Transverse colon (tissue), 4 donors: ENCODE measurements around the gene CLEC4F. TPM values are rescaled to one million over a fixed set of nuclear protein-coding genes. Genes with fewer than 3 reads are reported as not detected.

ENCODE experiments used
- DNase-seq: peaks from one replicate; pipeline ENCODE4 v3.0.0-alpha.2; 2019
- H3K27ac ChIP-seq, 4 donors: fragments of 200-600 bp; sonication (generic); 2 replicates each; pipeline ENCODE4 v1.5.1; 2016 to 2018; ENCODE audit warnings: inconsistent platforms in 4 of 4
- H3K27me3 ChIP-seq: fragments of 200-600 bp; sonication (generic); 2 replicates; pipeline ENCODE4 v1.5.1; 2017; ENCODE audit warnings: inconsistent platforms
- H3K36me3 ChIP-seq, 4 donors: fragments of 200-600 bp; sonication (generic); 2 replicates each; pipeline ENCODE4 v1.5.1; 2017 to 2019; ENCODE audit warnings: inconsistent platforms in 4 of 4
- H3K4me1 ChIP-seq, 4 donors: fragments of 200-600 bp; sonication (generic); 2 replicates each; pipeline ENCODE4 v1.5.1; 2017 to 2020; ENCODE audit warnings: inconsistent platforms in 4 of 4
- H3K4me3 ChIP-seq, 4 donors: fragments of 200-600 bp; sonication (generic); 1 replicate in 1 of 4; 2 replicates in 3 of 4; pipeline versions ENCODE4 v1.5.1 to v1.6.1; 2017 to 2019; ENCODE audit warnings: inconsistent platforms in 4 of 4
- H3K9me3 ChIP-seq, 2 donors: fragments of 200-600 bp; sonication (generic); 2 replicates each; pipeline ENCODE4 v1.5.1; 2017 to 2019; ENCODE audit warnings: inconsistent platforms in 2 of 2
- CTCF ChIP-seq, 5 experiments: fragments of 200-600 bp in 3 of 5; fragments of 450-650 bp in 2 of 5; sonication (generic) in 3 of 5; IDR thresholded peaks; 1 replicate in 2 of 5; 2 replicates in 3 of 5; pipeline ENCODE4 v1.5.1; 2016 to 2017; ENCODE audit warnings: antibody characterized with exemption in 5 of 5, inconsistent platforms in 3 of 5, mild to moderate bottlenecking in 2 of 5, moderate library complexity in 1 of 5
- EP300 ChIP-seq: sonication (generic); formaldehyde crosslinking; IDR thresholded peaks from one replicate; pipeline ENCODE4 v1.6.1; 2017; ENCODE audit warnings: antibody characterized with exemption, low read depth
- POLR2A ChIP-seq: fragments of 450-650 bp; IDR thresholded peaks from one replicate; pipeline ENCODE4 v1.6.1; 2016; ENCODE audit warnings: antibody characterized with exemption, mild to moderate bottlenecking, moderate library complexity
- POLR2AphosphoS5 ChIP-seq, 3 donors: sonication (generic); formaldehyde crosslinking; IDR thresholded peaks; one replicate each; pipeline ENCODE4 v1.6.1; 2016; ENCODE audit warnings: antibody characterized with exemption in 3 of 3
- WGBS, 2 donors: methylation state at CpG; one replicate each; pipeline ENCODE4 v1.1.5; 2018; ENCODE audit warnings: low coverage in 1 of 2; 5-methylcytosine and 5-hydroxymethylcytosine counted together
- in situ Hi-C, 4 donors: fragments of 200-750 bp; cut with MboI; loops; one replicate each; pipeline versions ENCODE4 v1.15.0 to v1.15.1; 2017; ENCODE audit warnings: low sequenced_read_pairs in 3 of 4, low pct_ligation_motif_present in 1 of 4, low pct_unique_long_range_greater_than_20kb in 1 of 4
- intact Hi-C: fragments of 100-400 bp; cut with DNase I; formaldehyde crosslinking; loops from one replicate; pipeline ENCODE4 v1.15.1; 2023; ENCODE audit warnings: low total_unique reads
- total RNA-seq, 4 donors: library from RNA; depleted of rRNA; stranded (reverse); fragments of >200 nt; gene quantifications; one replicate each; pipeline ENCODE4 v1.1.0, GENCODE V29; 2016

The CLEC4F gene
- total RNA-seq, 4 donors from 2014 or later = 0.14 to 0.32 TPM; not detected in 2

DNA sequence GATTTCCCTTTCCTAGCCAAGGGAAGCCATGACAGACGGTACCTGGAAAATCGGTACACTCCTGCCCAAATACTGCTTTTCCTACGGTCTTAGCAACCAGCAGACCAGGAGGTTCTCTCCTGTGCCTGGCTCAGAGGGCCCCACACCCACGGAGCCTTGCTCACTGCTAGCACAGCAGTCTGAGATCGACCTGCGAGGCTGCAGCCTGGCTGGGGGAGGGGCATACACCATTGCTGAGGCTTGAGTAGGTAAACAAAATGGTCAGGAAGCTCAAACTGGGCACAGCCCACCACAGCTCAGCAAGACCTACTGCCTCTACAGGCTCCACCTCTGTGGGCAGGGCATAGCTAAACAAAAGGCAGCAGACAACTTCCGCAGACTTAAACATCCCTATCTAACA lies 22.0 kb upstream of the CLEC4F start:
- Histone ChIP-seq H3K4me3 (no peak overlapping the region), H3K27ac (no peak overlapping the region), H3K27me3 (peaks cover 12% of the 10 kb centered on the region), H3K4me1 (no peaks in the 10 kb centered on the region), H3K9me3 (no peaks in the 10 kb centered on the region), H3K36me3 (no peaks in the 10 kb centered on the region)
- DNase-seq = no peak
- WGBS, 2 donors = 86% methylated on average over 7 of the region's 7 CpGs; no CpG with 5 or more reads in 1 of the 2 donors
- intact Hi-C loops (no loop called here), in situ Hi-C loops (no loop called here)
- TF ChIP-seq CTCF (IDR thresholded peaks at IDR 0.05) = no peak

- 74 to 83% methylated on average over 2 to 8 of the region's 10 CpGs for WGBS, 2 donors
- TF ChIP-seq CTCF (IDR thresholded peaks at IDR 0.05) = no peak
- intact Hi-C loops = no loop called here
- no peak for DNase-seq
- no peaks in the 10 kb centered on the region for H3K36me3 ChIP-seq
- no peaks in the 10 kb centered on the region for H3K4me1 ChIP-seq
- no peaks in the 10 kb centered on the region for H3K9me3 ChIP-seq
- H3K4me3 ChIP-seq = no peak overlapping the region
- in situ Hi-C loops = no loop called here
- H3K27ac ChIP-seq = no peak overlapping the region
- H3K27me3 ChIP-seq = peaks cover 9% of the 10 kb centered on the region
These were observed 17.9 kb upstream of the CLEC4F start for GRCh38 chr2:70837980-70838925.

- H3K4me3 ChIP-seq = no peak within 1 kb of the TSS
- no peaks in the 10 kb centered on the region for H3K4me1 ChIP-seq
- 91% methylated on average over 4 of the region's 4 CpGs; no CpG with 5 or more reads in 1 of the 2 donors for WGBS, 2 donors
- no peak for DNase-seq
- no peaks in the 10 kb centered on the region for H3K36me3 ChIP-seq
- intact Hi-C loops = no loop called here
- TF ChIP-seq POLR2AphosphoS5 (IDR thresholded peaks at IDR 0.05) = no peak
- no peak for TF ChIP-seq POLR2A
- no peak for TF ChIP-seq EP300
- TF ChIP-seq CTCF (IDR thresholded peaks at IDR 0.05) = no peak
- in situ Hi-C loops = no loop called here
- H3K27me3 ChIP-seq = no peaks in the 10 kb centered on the region
- H3K9me3 ChIP-seq = no peaks in the 10 kb centered on the region
- H3K27ac ChIP-seq = no peak within 1 kb of the TSS
These were observed 15.2 kb upstream of the CLEC4F start, which contains the start of gene CD207 for GRCh38 chr2:70835643-70836042. Gene CD207 (minus strand): TSS chr2:70835816. CDS start chr2:70835776, 40 bp downstream.

DNA sequence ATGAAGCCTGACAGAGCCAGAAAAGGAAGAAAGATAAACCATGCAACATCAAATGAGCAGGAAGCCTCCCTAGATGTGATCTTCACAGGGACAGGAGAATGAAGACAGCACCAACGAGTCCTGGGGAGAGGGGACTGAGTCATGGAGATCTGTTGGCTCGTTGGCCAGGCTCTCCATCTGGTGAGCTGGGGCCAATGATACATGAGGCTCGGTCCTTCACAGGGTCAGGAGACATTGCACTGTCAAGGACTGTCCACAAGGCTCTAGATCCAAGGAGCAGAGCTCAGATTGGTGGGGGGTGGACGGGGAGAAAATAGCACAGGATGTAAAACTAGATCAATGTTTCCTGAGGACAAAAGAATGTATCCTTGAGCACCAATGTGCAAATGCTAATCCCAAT lies 14.5 kb upstream of the CLEC4F start:
- Histone ChIP-seq H3K36me3 (no peaks in the 10 kb centered on the region), H3K9me3 (no peaks in the 10 kb centered on the region), H3K4me3 (no peak overlapping the region), H3K27me3 (no peaks in the 10 kb centered on the region), H3K4me1 (no peaks in the 10 kb centered on the region), H3K27ac (no peak overlapping the region)
- in situ Hi-C loops (no loop called here), intact Hi-C loops (no loop called here)
- no peak for DNase-seq
- WGBS, 2 donors = 58% methylated on average over 4 of the region's 4 CpGs; no CpG with 5 or more reads in 1 of the 2 donors
- TF ChIP-seq POLR2A = no peak
- no peak for TF ChIP-seq EP300
- no peak for TF ChIP-seq POLR2AphosphoS5 (IDR thresholded peaks at IDR 0.05)
- no peak for TF ChIP-seq CTCF (IDR thresholded peaks at IDR 0.05)
